Amygdala (tissue), 56 donors: ENCODE data around the gene ARSG.
"Not testable (repeated sequence)": the region's sequence is repeated elsewhere in the genome, so short reads cannot be mapped to it uniquely, and the experiment has no call there.

Source experiments
- DNase-seq, 56 donors: peaks; one replicate each; lab custom pipeline; 2025; lab: John Stamatoyannopoulos, UW

ARSG gene

DNA sequence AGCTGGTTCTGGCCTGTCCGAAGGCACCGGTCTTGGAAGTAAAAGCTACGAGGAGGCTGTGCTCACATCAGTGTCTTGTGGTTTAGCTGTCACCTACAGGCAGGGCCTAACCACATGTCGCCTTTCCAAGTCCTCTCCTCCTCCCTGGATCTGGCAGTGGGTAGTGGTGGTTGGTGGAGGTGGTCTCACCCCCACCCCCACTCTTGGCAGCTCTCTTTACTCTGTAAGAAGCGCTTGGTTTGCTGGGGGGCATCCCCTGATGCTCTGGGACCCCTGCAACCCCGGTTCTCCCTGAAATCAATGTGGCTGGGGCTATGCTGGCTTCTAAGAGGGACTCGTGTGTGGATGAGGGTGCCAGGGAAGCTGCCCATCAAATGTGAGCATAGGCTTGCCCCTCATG is 97.7 kb downstream of the ARSG start:
- no peak for DNase-seq

DNA sequence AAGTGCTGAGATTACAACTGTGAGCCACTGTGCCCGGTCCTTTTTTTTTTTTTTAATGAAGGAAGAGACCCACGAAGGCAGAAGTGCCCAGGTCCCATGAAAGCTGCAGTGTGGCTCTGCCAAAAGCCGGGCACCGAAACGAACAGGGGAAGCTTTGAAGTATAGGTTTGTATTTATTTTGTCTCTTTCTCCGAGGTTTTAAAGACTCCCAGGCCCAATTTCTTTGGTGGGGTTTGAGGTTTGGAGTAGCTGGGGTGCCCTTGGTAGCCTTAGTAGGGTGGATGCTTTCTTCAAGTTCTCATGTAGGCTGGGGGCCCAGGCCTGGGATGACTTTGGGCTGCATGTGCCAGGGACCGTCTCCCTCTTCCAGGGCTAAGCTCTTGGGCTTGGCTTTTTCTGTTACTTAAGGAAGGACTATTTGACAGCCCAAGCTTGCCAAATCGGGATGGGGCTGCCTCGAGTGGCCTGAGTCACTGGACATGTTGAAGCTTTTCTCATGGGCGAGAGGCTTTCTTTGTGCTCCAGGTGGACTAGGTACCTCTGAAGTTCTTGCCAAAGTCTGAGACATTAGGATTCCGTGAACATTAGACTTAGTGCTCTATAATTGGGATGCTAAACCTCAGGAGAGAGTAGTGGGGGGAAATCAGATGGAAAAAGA is 99.7 kb downstream of the ARSG start:
- no peak for DNase-seq

DNA sequence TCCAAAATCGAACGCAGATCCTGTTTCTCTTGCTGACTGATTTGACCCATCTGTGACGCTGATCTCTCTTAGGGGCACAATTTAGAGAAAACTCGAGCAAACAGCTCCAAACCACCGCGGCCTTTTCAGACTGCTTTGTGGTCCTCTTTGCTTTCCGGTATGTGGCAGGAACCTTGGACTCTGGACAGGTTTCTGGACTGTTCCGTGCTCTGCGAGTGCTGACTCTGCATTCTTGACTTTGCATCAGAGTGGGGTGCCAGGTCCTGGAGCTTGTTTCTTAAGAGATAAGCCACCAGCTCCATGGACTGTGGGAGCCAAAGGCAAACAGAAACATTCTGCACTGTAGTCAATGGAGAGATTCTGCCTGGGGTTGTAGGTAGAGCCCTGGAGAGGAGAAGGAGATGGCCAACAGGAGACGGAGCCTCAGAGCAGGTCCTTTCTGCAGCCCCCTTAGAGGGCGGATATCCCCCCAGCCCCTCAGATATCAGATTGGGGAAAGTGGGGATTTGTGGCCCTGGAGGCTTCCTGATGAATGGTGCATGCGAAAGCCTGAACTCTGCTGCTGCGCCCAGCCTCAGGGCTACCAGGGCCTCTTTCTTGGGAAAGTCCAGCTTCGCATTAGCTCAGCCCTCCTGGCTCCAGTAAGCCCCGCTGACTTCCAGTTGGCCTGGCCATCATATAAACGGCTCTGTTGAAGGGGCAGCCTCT is 100.4 kb downstream of the ARSG start:
- no peak for DNase-seq

DNA sequence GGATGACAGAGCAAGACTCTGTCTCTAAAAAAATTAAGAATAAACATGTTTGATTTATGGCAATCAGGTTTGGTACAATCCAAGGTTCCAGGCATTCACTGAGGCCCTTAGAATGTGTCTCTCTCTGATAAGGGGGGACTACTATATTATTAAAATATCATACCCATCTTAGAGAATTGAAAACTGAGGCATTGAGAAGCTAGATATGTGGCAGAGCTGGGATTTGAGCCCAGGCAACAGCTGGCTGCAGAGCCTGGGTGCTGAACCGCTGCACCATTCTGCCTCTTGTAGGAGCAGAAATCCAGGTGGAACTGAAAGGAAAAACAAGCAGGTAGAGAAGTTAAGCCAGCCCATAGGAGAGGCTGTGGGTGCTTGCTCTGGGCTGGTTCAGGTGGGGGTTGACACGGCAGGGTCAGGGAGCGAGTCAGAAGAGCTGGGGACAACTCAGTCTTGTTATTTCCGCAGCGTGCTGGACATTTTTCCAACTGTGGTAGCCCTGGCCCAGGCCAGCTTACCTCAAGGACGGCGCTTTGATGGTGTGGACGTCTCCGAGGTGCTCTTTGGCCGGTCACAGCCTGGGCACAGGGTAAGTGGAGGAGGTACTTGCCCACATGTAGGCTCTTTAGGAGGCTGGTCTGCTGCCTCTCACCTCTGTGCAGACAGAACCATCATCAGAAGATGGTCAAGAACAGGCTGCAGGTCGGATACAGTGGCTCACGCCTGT is 103.5 kb downstream of the ARSG start:
- DNase-seq: no peak

DNA sequence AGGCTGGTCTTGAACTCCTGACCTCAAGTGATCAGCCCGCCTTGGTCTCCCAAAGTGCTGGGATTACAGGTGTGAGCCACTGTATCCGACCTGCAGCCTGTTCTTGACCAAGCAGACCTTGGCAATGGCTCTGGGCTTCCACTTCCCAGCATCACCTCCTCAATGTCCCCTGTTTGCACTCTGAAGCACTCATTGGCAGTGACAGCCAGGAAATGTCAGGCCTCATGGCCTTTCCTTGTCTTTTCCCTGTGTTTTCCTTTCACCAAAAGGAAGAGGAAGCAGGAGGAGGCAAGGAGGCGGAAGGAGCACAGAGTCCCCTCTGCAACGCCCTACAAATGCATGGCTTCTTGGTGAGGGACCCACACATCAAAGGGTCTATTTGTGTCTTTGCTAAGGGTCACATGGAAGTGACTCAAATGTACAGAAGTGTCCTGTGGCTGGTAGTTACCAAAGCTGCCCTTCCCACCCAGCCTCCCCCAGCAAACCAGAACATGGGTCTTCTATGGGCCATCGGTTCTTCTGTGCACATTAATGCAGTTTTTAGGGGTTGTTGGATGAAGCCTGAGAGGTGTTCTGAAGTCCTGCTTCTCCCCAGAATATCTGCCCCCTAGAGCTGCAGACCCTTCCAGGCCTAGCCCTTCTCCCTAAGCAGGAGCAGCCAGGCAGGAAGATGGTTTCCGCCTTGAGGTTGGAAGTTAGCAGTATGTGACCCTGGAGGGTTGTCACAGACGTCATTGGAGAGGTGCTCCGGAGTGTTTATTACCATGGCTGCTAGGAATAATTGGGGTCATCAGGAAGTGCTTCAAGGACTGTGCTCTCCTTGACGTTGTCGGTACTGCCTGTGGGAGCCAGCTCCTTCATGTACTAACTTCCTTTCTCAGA is 105.2 kb downstream of the ARSG start:
- DNase-seq: no peak

DNA sequence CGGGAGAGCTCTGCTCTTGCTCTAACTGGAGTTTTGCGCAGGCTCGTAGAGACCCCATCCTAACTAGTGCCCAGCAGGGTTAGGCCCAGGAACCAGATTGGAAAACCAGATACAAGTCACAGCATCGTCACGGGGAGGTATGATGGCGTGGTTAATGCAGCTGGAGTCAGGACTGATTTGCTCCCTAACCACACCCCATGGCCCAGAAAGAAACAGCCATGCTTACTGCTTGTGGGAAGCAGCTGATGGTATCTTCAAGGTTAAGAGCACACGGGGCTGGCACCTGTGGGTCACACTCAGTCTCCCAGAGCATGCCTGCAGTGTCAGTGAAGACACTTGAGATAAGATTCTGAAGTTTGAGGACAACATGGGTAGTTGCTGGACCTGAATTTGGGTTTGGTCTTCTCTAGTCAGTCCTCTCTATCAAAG is 105.8 kb downstream of the ARSG start:
- no peak for DNase-seq

DNA sequence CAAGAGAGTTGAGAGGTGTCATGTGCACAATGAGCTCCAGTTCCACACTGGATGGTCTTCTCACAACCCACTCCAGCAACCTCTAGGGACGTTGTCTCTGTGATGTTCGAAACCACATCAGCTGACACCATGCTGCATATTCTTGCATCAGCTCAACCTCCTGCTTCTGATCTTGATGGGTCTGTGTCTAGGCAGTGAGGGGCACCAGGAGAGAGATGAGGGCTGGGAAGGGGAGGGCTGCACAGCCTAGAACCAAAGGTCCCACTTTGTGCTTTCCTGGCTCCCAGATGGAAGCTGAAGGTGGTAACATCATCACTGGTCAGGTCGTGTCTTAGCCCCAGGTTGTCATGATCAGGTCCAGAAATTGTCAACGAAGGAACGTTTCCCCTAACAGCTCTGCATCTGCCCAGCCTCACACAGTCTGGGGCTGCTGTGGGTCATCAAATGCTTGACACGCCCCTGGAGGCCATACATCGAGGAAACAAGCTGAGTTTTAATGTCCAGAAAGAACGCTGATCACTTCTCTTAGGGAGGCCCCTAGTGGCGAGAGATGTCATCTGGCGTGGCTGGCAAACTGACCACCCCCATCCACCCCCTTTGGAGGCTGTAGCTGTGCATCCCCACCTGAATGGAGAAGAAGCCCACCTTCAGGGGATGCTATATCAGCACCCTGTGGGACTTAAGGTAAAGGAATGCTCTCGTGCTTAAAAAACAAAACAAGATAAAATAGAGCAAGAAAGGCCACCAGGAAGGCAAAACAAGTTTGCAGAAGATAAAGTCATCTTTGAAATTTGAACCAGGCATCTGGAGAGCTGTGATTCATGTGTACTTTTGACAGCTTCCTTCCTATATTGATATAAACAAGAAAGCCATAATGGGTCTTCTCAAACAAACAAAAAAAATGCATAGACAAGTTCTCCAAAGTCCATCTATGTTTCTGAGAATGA is 107.7 kb downstream of the ARSG start:
- peak in 3 of 56 donors; percentile 11 to 31 (median 17) for DNase-seq

DNA sequence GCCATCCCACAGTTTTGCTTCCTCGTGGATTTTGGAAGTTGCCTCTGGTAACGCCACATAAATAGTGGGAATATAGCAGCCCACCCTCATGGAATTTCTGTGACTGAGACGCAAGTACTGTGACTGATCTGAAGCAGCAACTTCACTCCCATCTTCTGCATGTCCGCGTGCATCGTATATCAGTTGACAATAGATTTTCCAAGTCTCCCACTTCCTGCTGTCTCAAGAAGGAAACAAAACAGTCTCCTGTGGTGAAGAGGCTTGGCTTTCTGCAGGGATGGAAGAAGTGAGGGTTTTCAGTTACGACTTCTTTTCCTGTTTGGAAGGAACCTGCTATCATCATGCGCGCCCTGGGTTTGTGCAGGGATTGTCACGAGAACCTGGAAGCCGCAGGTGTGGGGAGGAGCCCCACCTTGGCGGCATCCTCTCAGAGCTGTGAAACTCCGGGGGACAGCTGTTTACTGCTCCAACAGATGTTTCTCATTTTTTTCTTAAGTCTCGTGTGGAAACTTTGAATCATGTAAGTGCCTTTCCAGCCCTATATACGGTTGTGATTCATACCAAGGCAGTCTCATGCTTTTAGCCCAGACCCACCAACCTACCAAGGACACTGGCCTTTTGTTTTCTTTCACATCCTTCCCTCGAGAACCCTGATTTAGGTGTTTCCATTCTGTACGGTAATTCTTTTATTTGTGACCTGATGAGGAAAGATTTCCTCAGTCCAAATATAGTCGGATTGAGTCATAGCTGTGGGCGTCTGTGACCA is 108.5 kb downstream of the ARSG start:
- peak in 1 of 56 donors; percentile 15 for DNase-seq

DNA sequence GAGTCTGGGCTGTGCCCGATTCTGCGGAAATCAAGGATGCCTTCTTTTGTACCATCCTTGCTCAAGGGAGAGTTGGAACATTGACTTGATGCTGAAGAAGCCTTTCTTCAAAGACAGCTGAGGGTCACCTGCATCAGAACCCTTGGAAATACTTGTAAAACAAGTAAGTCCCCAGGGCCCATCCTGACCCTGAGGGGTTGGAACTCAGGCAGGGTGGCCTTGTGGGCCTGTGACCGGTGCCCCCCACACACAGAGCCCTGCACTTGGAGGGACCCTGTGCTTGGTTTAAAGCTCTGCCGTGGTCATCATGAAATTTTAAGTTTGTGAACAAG is 109.1 kb downstream of the ARSG start:
- no peak for DNase-seq

DNA sequence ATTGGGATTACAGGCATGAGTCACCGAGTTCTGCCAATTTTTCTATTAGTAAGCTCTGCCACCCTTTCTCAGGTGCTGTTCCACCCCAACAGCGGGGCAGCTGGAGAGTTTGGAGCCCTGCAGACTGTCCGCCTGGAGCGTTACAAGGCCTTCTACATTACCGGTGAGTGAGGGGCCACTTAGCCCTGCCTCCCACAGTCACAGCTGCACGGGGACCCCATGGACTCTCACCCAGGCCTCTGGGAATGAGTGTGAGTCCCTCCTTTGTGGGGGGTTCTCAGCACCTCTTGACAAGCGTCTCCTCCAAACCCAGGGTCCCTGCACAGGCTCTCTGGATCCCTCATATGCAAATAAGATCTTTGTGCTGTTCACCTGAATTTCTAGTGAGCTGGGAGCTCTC is 110.0 kb downstream of the ARSG start:
- DNase-seq: no peak

DNA sequence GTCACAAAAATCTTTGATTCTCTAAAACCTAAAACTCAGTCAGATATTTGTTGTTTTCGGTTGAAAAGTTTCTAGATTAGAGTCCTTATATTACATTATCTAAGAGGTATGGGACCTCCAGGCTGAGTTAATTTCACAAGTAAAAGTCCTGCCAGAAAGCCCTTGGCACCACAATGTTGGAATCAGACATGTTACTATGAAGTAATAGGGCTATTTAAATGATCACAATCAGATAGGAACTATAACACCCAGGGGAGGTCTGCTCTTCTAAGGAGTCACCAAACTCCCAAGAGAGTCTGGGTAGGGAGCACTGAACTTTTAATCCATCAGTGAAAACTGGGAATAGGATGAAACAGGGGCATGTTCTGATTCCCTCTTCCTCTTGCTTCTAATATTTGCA is 111.8 kb downstream of the ARSG start:
- DNase-seq: no peak

DNA sequence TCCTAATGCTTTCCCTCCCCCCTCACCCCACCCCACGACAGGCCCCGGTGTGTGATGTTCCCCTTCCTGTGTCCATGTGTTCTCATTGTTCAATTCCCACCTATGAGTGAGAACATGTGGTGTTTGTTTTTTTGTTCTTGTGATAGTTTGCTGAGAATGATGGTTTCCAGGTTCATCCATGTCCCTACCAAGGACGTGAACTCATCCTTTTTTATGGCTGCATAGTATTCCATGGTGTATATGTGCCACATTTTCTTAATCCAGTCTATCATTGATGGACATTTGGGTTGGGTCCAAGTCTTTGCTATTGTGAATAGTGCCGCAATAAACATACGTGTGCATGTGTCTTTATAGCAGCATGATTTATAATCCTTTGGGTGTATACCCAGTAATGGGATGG is 112.5 kb downstream of the ARSG start:
- DNase-seq: not testable (repeated sequence)

DNA sequence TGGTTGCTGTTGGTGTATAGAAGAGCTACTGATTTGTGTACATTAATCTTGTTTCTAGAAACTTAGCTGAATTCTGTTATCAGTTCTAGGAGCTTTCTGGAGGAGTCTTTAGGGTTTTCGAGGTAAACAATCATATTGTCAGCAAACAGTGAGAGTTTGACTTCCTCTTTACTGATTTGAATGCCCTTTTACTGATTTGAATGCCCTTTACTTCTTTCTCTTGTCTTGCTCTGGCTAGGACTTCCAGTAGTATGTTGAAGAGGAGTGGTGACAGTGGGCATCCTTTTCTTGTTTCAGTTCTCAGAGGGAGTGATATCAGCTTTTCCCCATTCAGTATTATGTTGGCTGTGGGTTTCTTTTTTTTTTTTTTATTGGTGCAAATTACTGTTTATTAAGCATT is 116.4 kb downstream of the ARSG start:
- DNase-seq: not testable (repeated sequence)

DNA sequence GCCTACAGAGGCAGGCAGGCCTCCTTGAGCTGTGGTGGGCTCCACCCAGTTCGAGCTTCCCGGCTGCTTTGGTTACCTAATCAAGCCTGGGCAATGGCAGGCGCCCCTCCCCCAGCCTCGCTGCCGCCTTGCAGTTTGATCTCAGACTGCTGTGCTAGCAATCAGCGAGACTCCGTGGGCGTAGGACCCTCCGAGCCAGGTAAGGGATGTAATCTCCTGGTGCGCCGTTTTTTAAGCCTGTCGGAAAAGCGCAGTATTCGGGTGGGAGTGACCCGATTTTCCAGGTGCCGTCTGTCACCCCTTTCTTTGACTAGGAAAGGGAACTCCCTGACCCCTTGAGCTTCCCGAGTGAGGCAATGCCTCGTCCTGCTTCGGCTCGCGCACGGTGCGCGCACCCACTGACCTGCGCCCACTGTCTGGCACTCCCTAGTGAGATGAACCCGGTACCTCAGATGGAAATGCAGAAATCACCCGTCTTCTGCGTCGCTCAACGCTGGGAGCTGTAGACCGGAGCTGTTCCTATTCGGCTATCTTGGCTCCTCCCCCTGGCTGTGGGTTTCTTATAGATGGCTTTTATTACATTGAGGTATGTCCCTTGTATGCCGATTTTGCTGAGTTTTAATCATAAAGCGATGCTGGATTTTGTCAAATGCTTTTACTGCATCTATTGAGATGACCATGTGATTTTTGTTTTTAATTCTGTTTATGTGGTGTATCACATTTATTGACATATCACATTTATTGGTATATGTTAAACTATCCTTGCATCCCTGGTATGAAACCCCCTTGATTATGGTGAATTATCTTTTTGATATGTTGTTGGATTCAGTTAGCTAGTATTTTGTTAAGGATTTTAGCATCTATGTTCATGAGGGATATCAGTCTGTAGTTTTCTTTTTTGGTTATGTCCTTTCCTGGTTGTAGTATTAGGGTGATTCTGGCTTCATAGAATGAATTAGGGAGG is 122.6 kb downstream of the ARSG start:
- not testable (repeated sequence) for DNase-seq

DNA sequence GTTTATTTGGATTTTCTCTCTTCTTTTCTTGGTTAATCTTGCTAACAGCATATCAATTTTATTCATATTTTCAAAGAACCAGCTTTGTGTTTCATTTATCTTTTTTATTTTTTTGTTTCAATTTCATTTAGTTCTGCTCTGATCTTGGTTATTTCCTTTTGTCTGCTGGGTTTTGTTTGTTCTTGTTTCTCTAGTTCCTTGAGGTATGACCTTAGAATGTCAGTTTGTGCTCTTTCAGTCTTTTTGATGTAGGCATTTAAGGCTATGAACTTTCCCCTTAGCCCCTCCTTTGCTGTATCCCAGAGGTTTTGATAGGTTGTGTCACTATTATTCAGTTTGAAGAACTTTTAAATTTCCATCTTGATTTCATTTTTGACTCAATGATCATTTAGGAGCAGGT is 123.6 kb downstream of the ARSG start:
- DNase-seq: not testable (repeated sequence)

DNA sequence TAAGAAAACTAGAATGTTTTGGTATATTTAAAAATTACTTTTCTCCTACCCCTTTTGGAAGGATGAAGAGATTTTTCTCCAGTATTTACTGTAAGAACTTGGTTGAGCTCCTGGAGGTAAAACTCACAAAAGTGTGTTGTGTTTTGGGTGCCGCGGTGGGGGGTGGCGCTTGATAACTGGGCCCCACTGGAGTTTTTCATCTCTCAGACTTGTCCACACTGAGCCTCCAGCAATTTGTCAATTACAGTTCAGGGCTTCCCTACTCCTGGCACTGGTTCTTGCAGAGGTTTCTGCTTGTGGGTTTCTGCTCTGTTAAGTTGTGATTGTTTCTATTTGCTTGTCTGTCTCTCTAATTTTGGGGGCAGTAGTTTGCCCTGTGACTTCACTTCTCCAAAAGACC is 126.0 kb downstream of the ARSG start:
- no peak for DNase-seq

DNA sequence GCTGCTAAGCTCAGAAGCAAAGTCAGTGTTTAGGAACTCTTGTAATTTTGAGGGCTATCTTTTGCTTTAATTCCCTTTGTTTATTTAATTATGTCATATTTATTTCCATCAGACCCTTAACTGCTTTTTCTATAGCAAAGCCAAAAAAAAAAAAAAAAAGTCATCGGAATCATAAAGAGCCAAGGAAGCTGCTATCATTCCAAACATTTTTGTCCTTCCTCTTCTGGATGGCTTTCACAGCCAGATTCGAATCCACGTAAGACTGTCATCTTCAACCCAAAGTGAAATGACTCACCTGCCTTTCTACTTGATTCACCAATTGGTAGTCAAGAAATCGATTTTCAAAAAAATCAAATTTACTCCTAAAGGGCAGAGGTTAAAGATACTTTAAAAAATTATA is 127.6 kb downstream of the ARSG start:
- no peak for DNase-seq

DNA sequence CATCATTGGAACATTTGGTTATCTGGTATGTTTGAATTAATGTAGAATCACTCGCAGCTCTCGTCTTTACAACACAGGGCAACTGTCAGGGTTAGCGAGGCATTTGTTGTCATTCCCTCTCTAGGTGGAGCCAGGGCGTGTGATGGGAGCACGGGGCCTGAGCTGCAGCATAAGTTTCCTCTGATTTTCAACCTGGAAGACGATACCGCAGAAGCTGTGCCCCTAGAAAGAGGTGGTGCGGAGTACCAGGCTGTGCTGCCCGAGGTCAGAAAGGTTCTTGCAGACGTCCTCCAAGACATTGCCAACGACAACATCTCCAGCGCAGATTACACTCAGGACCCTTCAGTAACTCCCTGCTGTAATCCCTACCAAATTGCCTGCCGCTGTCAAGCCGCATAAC is 128.8 kb downstream of the ARSG start:
- DNase-seq: no peak
